B cell (primary cell): Measurements from ENCODE around the gene AGFG2. TPM values are rescaled to one million over a fixed set of nuclear protein-coding genes. Genes with fewer than 3 reads are reported as not detected.
A peak's percentile ranks its signal among the peaks of the same experiment; 100 is the strongest.

Experiments used
- ATAC-seq: fragments of 200-7000 bp; cut with Tn5 transposase; one replicate; pipeline ENCODE4 v1.10.0; 2021; ENCODE audit warnings: low read depth, mild to moderate bottlenecking, moderate number of reproducible peaks, moderate library complexity
- CTCF ChIA-PET: fragments of 350-600 bp; sonication (Branson Sonifier 250); formaldehyde crosslinking; loops from one replicate; lab custom pipeline; 2021; ENCODE audit warnings: antibody characterized with exemption, inconsistent platforms; lab: Charles Lee
- POLR2A ChIA-PET: fragments of 350-600 bp; sonication (Branson Sonifier 250); formaldehyde crosslinking; loops from one replicate; lab custom pipeline; 2021; ENCODE audit warnings: antibody characterized with exemption; lab: Charles Lee
- DNase-seq: peaks from one replicate; pipeline ENCODE4 v3.0.0; 2013
- H2AFZ ChIP-seq: 2 replicates; pipeline ENCODE4 v1.6.1; 2012; ENCODE audit warnings: mild to moderate bottlenecking, low read depth, low read length; ENCODE audit not compliant: insufficient read depth, poor library complexity, severe bottlenecking
- H3K27ac ChIP-seq, 2 donors: 1 replicate in 1 of 2; 2 replicates in 1 of 2; pipeline ENCODE4 v1.5.1; 2012 to 2013; ENCODE audit warnings: low read length in 2 of 2, mild to moderate bottlenecking in 2 of 2, moderate library complexity in 1 of 2
- H3K27me3 ChIP-seq, 4 experiments: fragments of 200-600 bp in 1 of 4; sonication (generic) in 1 of 4; replicated peaks in 1 of 4; 1 replicate in 2 of 4; 2 replicates in 2 of 4; pipeline versions ENCODE4 v1.6.1 to v1.7.0; 2013 to 2016; ENCODE audit warnings: low read length in 3 of 4, mild to moderate bottlenecking in 2 of 4, mixed read lengths in 1 of 4, moderate library complexity in 1 of 4; ENCODE audit not compliant: insufficient read depth in 4 of 4, control insufficient read depth in 3 of 4; ENCODE audit errors: control extremely low read depth in 1 of 4
- H3K36me3 ChIP-seq, 2 experiments: replicated peaks in 1 of 2; 1 replicate in 1 of 2; 2 replicates in 1 of 2; pipeline versions ENCODE4 v1.6.1 to v1.7.1; 2013; ENCODE audit warnings: low read length in 1 of 2; ENCODE audit not compliant: insufficient read depth in 2 of 2, control insufficient read depth in 1 of 2; ENCODE audit errors: control extremely low read depth in 1 of 2, extremely low read depth in 1 of 2
- H3K4me1 ChIP-seq, 2 donors: fragments of 200-600 bp in 1 of 2; sonication (generic) in 1 of 2; 1 replicate in 1 of 2; 2 replicates in 1 of 2; pipeline versions ENCODE4 v1.5.1 to v1.6.1; 2013 to 2017; ENCODE audit warnings: low read length in 2 of 2; ENCODE audit not compliant: control insufficient read depth in 2 of 2, insufficient read depth in 2 of 2
- H3K4me2 ChIP-seq: replicated peaks from 2 replicates; pipeline ENCODE3; 2012; ENCODE audit warnings: mild to moderate bottlenecking, low read depth, low read length; ENCODE audit not compliant: poor library complexity, severe bottlenecking
- H3K4me3 ChIP-seq, 5 experiments: fragments of 200-600 bp in 1 of 5; sonication (generic) in 1 of 5; 1 replicate in 3 of 5; 2 replicates in 2 of 5; pipeline versions ENCODE4 v1.5.1 to v1.7.0; 2011 to 2016; ENCODE audit warnings: low read length in 4 of 5, mild to moderate bottlenecking in 4 of 5, low read depth in 2 of 5, control low read depth in 1 of 5, moderate library complexity in 1 of 5; ENCODE audit not compliant: insufficient read depth in 1 of 5; ENCODE audit errors: control extremely low read depth in 1 of 5, extremely low read depth in 1 of 5
- H3K79me2 ChIP-seq: fragments of 200-600 bp; sonication (generic); one replicate; pipeline ENCODE4 v1.6.0; 2016; ENCODE audit warnings: low read length; ENCODE audit not compliant: control insufficient read depth, insufficient read depth
- H3K9ac ChIP-seq: fragments of 200-600 bp; sonication (generic); 2 replicates; pipeline ENCODE4 v1.6.1; 2017; ENCODE audit warnings: mild to moderate bottlenecking, low read length, moderate library complexity
- H3K9me3 ChIP-seq, 3 donors: one replicate each; pipeline versions ENCODE4 v1.6.1 to v1.7.1; 2013; ENCODE audit warnings: low read length in 2 of 3; ENCODE audit not compliant: control insufficient read depth in 2 of 3, insufficient read depth in 1 of 3; ENCODE audit errors: control extremely low read depth in 1 of 3
- H4K20me1 ChIP-seq: 2 replicates; pipeline ENCODE4 v1.6.0; 2012; ENCODE audit warnings: mild to moderate bottlenecking, low read length; ENCODE audit not compliant: insufficient read depth, control insufficient read depth, poor library complexity, severe bottlenecking
- H3K27ac Mint-ChIP-seq: one replicate; pipeline ENCODE4 v1.8.0; 2021; ENCODE audit warnings: mixed read lengths
- H3K27me3 Mint-ChIP-seq: one replicate; pipeline ENCODE4 v1.8.0; 2021; ENCODE audit warnings: mixed read lengths
- H3K4me1 Mint-ChIP-seq: one replicate; pipeline ENCODE4 v1.8.0; 2021; ENCODE audit warnings: mixed read lengths
- H3K4me3 Mint-ChIP-seq: one replicate; pipeline ENCODE4 v1.8.0; 2021; ENCODE audit warnings: mixed read lengths
- H3K9me3 Mint-ChIP-seq: one replicate; pipeline ENCODE4 v1.8.0; 2022; ENCODE audit warnings: mixed read lengths; ENCODE audit not compliant: insufficient read depth
- CTCF ChIP-seq: fragments of 200-600 bp; IDR thresholded peaks from one replicate; pipeline ENCODE4 v1.8.0; 2022; ENCODE audit warnings: antibody characterized with exemption, mild to moderate bottlenecking
- EZH2 ChIP-seq: IDR thresholded peaks from 2 replicates; pipeline ENCODE4 v1.6.1; 2012; ENCODE audit warnings: borderline replicate concordance, low read depth, mild to moderate bottlenecking, moderate library complexity, low read length; ENCODE audit not compliant: insufficient read depth, poor library complexity, severe bottlenecking
- WGBS: methylation state at CpG from one replicate; pipeline ENCODE4 v1.1.5; 2013; ENCODE audit warnings: missing lambda C conversion rate; ENCODE audit not compliant: insufficient coverage; 5-methylcytosine and 5-hydroxymethylcytosine counted together
- intact Hi-C: fragments of 100-400 bp; cut with micrococcal nuclease; formaldehyde crosslinking; loops from one replicate; pipeline ENCODE4 v1.10.0; 2022
- polyA plus RNA-seq: library from polyadenylated mRNA; depleted of rRNA; stranded (reverse); fragments of >200 nt; gene quantifications from 2 replicates; pipeline ENCODE4 v1.2.3, GENCODE V29; 2012
- total RNA-seq, 2 donors: library from RNA; stranded (reverse); fragments of 120-200 nt in 1 of 2; gene quantifications; 1 replicate in 1 of 2; 2 replicates in 1 of 2; pipeline versions ENCODE4 v1.2.3 to v1.2.4, GENCODE V29; 2013 to 2022

The AGFG2 gene
- total and polyA plus RNA-seq, 2 donors (not counting 1 experiment from before 2014, with no cell fraction given), result 11.0 TPM

GRCh38 chr7:100489824-100490223, 49.2 kb upstream of the AGFG2 start:
- Mint-ChIP-seq H3K27me3 (peaks cover 28% of the 10 kb centered on the region), H3K9me3 (no peaks in the 10 kb centered on the region), H3K4me3 (no peak overlapping the region), H3K27ac (no peak overlapping the region), H3K4me1 (peaks cover 10% of the 10 kb centered on the region)
- Histone ChIP-seq H3K27ac (no peak overlapping the region), H3K9me3 (no peaks in the 10 kb centered on the region), H3K4me2 (no peak overlapping the region), H3K27me3 (peaks cover 0 to 40% (median 9%) of the 10 kb centered on the region in 4 experiments), H4K20me1 (no peaks in the 10 kb centered on the region), H2AFZ (no peak overlapping the region), H3K9ac (no peak overlapping the region), H3K36me3 (no peaks in the 10 kb centered on the region), H3K4me1 (peaks cover 7 to 13% of the 10 kb centered on the region in 2 donors), H3K79me2 (no peaks in the 10 kb centered on the region), H3K4me3 (no peak overlapping the region)
- TF ChIP-seq CTCF (no peak), EZH2 (no peak)
- intact Hi-C loops, result no loop called here
- ATAC-seq (no peak), DNase-seq (peak; percentile 53)
- CTCF ChIA-PET, result interaction anchor here (0.9 kb wide), 1 partner anchor 69 kb away, joined by 4 read pairs; no protein-coding TSS in a partner anchor
- WGBS, result 69% methylated on average over 2 of the region's 9 CpGs
- POLR2A ChIA-PET, result no interaction called here

- ChIA-PET CTCF (no interaction called here), POLR2A (no interaction called here)
- Histone ChIP-seq H3K4me3 (no peak overlapping the region), H3K27me3 (peaks cover 0 to 41% (median 9%) of the 10 kb centered on the region in 4 experiments), H2AFZ (no peak overlapping the region), H4K20me1 (no peaks in the 10 kb centered on the region), H3K4me1 (peaks cover 7 to 13% of the 10 kb centered on the region in 2 donors), H3K79me2 (no peaks in the 10 kb centered on the region), H3K27ac (no peak overlapping the region), H3K36me3 (no peaks in the 10 kb centered on the region), H3K9me3 (no peaks in the 10 kb centered on the region), H3K9ac (no peak overlapping the region), H3K4me2 (no peak overlapping the region)
- no peak for TF ChIP-seq CTCF
- DNase-seq (peak; percentile 13), ATAC-seq (no peak)
- H3K4me3 Mint-ChIP-seq, result no peak overlapping the region
- no peaks in the 10 kb centered on the region for H3K9me3 Mint-ChIP-seq
- no peak overlapping the region for H3K27ac Mint-ChIP-seq
- H3K27me3 Mint-ChIP-seq, result peaks cover 35% of the 10 kb centered on the region
- intact Hi-C loops, result no loop called here
- peaks cover 11% of the 10 kb centered on the region for H3K4me1 Mint-ChIP-seq
- 93% methylated on average over 20 of the region's 25 CpGs for WGBS
Measured at GRCh38 chr7:100490483-100491191, 48.4 kb upstream of the AGFG2 start.
